BJ (cell line): ENCODE results near the gene MPV17L. TPM values are rescaled to one million over a fixed set of nuclear protein-coding genes. Genes with fewer than 3 reads are reported as not detected.
A peak's percentile ranks its signal among the peaks of the same experiment; 100 is the strongest.
"Not testable (repeated sequence)": the region's sequence is repeated elsewhere in the genome, so short reads cannot be mapped to it uniquely, and the experiment has no call there.

Source experiments
- CTCF ChIA-PET: fragments of 350-600 bp; formaldehyde crosslinking; extraction: SDS; loops from one replicate; lab custom pipeline; 2021; ENCODE audit warnings: antibody characterized with exemption, inconsistent platforms; lab: Yijun Ruan, JAX
- POLR2A ChIA-PET: fragments of 300-600 bp; sonication (Branson Sonifier 250); formaldehyde crosslinking; extraction: SDS; loops from one replicate; lab custom pipeline; 2021; ENCODE audit warnings: antibody characterized with exemption; lab: Charles Lee
- DNase-seq: peaks from one replicate; pipeline ENCODE4 v3.0.0-alpha.2; 2011; ENCODE audit warnings: low read depth
- H3K27me3 ChIP-seq: 2 replicates; pipeline ENCODE4 v1.6.0; 2011; ENCODE audit warnings: low read length; ENCODE audit not compliant: control insufficient read depth, insufficient read depth
- H3K36me3 ChIP-seq: 2 replicates; pipeline ENCODE4 v1.5.1; 2011; ENCODE audit warnings: low read length; ENCODE audit not compliant: control insufficient read depth, insufficient read depth
- H3K4me3 ChIP-seq: 2 replicates; pipeline ENCODE4 v1.5.1; 2011; ENCODE audit warnings: low read depth, mild to moderate bottlenecking, control low read depth, low read length
- polyA plus RNA-seq: library from polyadenylated mRNA; depleted of rRNA; stranded (reverse); fragments of >200 nt; gene quantifications from 2 replicates; pipeline ENCODE4 v1.2.3, GENCODE V29; 2011
- TF ChIP-seq, protein P1 (sequence below): IDR thresholded peaks from 2 replicates; pipeline ENCODE4 v1.5.1; 2011; ENCODE audit warnings: low read depth, mild to moderate bottlenecking, control low read depth, inconsistent platforms, low read length, moderate library complexity; ENCODE audit not compliant: insufficient read depth

The MPV17L gene
- polyA plus RNA-seq, 1 experiment, result 0.38 TPM

DNA sequence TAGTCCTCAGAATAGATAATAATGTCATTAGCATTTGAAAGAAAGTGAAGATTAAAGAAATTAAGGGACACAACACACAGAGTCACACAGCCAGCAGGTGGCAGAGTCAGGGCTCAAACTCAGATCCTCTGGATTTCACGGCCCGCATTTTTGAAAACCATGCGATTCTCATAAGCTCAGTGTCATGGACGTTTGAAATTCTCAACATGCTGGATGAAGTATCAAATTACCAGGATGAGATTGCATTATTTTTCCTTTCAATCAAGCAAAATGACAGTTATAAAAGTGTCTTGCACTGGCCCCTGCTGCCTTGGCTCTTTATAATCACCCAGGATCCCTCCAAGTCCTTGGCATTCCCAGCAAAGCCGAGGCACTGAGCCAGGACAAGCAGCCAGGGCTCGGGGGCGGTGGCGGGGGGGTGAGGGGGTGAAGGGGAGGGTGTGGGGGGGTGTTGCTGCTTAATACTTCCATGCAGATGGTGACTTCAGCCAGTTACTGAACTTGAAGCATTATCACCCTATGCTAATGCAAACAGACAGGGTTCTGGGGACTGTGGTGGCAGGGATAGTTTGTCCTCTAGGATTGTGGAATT is 32.2 kb downstream of the MPV17L start:
- CTCF ChIA-PET, result interaction anchor here (0.6 to 6.6 kb wide), 23 partner anchors 9 to 700 kb away, joined by 3 to 60 read pairs (median 4); no protein-coding TSS in a partner anchor
- H3K4me3 ChIP-seq, result no peak overlapping the region
- H3K27me3 ChIP-seq, result peaks cover 5% of the 10 kb centered on the region
- no peak for DNase-seq
- POLR2A ChIA-PET, result no interaction called here
- no peaks in the 10 kb centered on the region for H3K36me3 ChIP-seq
- TF ChIP-seq, protein P1, sequence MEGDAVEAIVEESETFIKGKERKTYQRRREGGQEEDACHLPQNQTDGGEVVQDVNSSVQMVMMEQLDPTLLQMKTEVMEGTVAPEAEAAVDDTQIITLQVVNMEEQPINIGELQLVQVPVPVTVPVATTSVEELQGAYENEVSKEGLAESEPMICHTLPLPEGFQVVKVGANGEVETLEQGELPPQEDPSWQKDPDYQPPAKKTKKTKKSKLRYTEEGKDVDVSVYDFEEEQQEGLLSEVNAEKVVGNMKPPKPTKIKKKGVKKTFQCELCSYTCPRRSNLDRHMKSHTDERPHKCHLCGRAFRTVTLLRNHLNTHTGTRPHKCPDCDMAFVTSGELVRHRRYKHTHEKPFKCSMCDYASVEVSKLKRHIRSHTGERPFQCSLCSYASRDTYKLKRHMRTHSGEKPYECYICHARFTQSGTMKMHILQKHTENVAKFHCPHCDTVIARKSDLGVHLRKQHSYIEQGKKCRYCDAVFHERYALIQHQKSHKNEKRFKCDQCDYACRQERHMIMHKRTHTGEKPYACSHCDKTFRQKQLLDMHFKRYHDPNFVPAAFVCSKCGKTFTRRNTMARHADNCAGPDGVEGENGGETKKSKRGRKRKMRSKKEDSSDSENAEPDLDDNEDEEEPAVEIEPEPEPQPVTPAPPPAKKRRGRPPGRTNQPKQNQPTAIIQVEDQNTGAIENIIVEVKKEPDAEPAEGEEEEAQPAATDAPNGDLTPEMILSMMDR, result peak; percentile 72

DNA sequence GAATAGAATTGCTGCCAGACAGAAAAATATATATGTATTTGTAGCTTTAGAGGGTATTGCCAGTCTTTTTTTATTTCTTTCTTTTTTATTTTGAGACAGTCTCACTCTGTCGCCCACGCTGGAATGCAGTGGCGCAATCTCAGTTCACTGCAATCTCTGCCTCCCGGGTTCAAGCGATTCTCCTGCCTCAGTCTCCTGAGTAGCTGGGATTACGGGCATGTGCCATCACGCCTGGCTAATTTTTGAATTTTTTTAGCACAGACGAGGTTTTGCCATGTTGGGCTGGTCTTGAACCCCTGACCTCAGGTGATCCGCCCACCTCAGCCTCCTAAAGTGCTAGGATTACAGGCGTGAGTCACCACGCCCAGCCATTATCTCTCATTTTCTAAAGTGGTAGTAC is 35.3 kb downstream of the MPV17L start:
- H3K27me3 ChIP-seq, H3K4me3 ChIP-seq, H3K36me3 ChIP-seq, DNase-seq, POLR2A ChIA-PET: not testable (repeated sequence)
- CTCF ChIA-PET, result interaction anchor here (1.0 kb wide), 1 partner anchor 9 kb away, joined by 4 read pairs; no protein-coding TSS in a partner anchor

DNA sequence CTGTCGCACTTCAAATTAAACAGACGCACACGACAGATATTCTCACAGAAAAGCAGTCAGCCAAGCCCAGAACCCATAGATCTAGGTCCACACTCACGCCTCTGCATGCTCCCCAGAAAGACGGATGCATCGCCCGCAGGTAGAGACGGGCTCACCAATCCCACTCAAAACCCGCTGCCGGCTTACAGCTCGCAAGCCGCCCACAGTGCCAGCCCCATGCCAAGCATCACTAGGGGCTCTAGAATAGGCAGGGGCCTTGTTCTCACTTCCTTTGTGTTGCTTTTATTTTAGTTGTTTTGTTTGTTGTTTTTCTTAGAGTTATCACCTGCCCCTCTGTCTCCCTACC is 38.5 kb downstream of the MPV17L start:
- POLR2A ChIA-PET, result no interaction called here
- DNase-seq, result no peak
- peak overlapping the region; percentile 92 for H3K4me3 ChIP-seq
- TF ChIP-seq, protein P1, result no peak
- CTCF ChIA-PET, result interaction anchor here (1.0 kb wide), 1 partner anchor 11 kb away, joined by 3 read pairs; no protein-coding TSS in a partner anchor
- no peaks in the 10 kb centered on the region for H3K27me3 ChIP-seq
- no peaks in the 10 kb centered on the region for H3K36me3 ChIP-seq

DNA sequence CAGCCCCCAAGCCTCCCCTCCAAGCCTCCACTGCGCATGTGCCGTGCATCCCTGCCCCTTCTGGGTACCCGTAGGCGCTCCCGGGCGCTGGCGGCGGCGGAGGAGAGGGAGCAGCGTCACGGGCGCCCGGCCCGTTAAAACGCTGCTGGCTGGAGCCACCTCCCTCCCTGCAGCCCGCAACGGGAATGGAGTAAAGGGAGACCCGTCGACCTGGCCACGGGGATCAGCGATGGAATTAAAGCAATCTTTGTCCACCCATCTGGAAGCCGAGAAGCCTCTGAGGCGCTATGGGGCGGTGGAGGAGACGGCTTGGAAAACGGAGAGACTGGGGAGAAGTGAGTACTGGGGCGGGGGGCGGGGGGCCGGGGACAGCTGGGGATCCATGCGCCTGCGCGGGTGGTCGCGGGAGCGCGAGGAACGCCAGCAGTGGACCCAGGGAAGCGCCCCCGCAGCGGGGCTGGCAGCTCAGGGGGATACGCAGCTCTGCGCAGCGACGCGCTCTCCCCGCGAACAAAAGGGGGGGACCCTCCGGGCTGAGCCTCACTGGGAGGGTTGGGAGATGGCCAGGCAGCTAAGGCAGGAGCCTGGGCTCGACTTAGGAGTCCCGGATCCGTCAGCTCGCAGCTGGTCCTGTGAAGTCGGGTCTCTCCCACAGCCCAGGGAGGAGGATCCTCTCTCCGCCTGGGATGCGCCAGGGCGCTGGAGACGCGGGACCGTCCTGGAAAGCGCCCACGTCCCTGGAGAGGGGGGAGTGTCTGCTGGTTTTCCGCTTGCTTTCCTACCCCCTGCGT is 39.1 kb downstream of the MPV17L start, which contains the start of gene BMERB1:
TSS of gene BMERB1 (plus strand) at position 164 of the 791 bp plus-strand sequence. CDS start at position 230, 66 bp downstream.
- ChIA-PET POLR2A (no interaction called here), CTCF (interaction anchor here (1.0 kb wide), 1 partner anchor 10 kb away, joined by 3 read pairs; no protein-coding TSS in a partner anchor)
- TF ChIP-seq, protein P1, result no peak
- H3K36me3 ChIP-seq, result no peaks in the 10 kb centered on the region
- DNase-seq, result no peak
- H3K4me3 ChIP-seq, result peak within 1 kb of the TSS; percentile 92
- no peaks in the 10 kb centered on the region for H3K27me3 ChIP-seq

DNA sequence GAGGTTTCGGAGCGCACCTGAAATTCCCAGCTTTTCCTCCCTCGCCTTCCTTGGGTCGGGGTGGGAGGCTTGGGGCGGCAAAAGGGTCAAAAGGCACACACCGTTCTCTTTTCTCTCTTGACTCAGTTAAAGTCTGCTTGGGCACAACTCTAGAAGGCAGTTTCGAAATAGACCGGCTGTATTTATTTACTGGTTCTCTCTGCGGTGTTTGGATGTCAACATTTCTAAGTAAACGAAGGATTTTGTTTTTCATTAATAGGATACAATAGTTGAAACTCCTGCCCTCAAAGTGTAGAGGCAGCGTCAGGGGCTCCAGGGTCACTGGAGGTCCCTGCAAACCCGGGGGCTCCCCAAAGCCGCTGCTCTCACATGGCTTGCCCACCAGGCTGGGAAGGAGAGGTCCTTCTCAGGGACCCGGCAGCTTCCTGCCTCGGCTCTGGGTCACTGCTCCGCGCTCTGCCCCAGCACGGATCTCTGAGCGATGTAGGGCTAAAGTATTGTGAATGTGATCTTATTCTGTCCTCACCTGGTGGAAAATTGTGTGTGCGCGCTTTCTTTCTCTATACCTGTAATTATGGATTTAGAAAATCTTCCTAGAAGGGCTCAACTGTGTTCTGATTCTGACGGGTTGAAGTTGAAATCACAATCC is 39.8 kb downstream of the MPV17L start:
- Histone ChIP-seq H3K27me3 (no peaks in the 10 kb centered on the region), H3K36me3 (no peaks in the 10 kb centered on the region), H3K4me3 (peak overlapping the region; percentile 92)
- ChIA-PET POLR2A (no interaction called here), CTCF (interaction anchor here (1.0 kb wide), 1 partner anchor 9 kb away, joined by 3 read pairs; no protein-coding TSS in a partner anchor)
- no peak for DNase-seq
- TF ChIP-seq, protein P1, result no peak
